ENCODE measurements around the gene RNF14. TPM values are rescaled to one million over a fixed set of nuclear protein-coding genes. Genes with fewer than 3 reads are reported as not detected.

Gene RNF14
- total RNA-seq, 1 experiment from 2014 or later = 20.5 TPM

DNA sequence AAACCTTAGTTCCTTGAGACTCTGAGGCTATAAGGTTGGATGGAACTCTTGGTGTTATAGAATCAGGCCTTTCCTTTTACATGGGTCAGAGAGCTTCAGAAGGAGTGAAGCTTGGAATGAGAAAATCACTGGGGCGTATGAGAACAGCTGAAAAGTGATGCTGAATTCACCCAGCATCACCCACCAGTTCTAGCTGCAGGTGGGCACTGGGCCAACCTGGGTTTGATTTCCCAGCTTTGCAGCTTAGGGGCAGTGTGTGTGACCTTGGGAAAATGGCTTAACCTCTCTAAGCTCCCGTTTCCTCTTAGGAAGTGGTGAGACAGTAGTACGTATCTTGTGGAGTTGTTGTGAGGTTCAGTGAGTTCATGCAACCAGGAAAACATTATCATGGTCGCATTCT, 21.6 kb upstream of the RNF14 start:
- H3K27ac Mint-ChIP-seq = no peak overlapping the region
- ATAC-seq (no peak), DNase-seq (ENCODE audit: low spot score) (no peak)
- no peaks in the 10 kb centered on the region for H3K36me3 Mint-ChIP-seq
- TF ChIP-seq, protein P1, sequence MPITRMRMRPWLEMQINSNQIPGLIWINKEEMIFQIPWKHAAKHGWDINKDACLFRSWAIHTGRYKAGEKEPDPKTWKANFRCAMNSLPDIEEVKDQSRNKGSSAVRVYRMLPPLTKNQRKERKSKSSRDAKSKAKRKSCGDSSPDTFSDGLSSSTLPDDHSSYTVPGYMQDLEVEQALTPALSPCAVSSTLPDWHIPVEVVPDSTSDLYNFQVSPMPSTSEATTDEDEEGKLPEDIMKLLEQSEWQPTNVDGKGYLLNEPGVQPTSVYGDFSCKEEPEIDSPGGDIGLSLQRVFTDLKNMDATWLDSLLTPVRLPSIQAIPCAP (CRISPR knock-in tag; IDR thresholded peaks at IDR 0.05) = no peak
- TF ChIP-seq NFATC4 (CRISPR knock-in tag; IDR thresholded peaks at IDR 0.05) = no peak
- TF ChIP-seq OVOL2 (CRISPR knock-in tag; IDR thresholded peaks at IDR 0.05; ENCODE audit: borderline replicate concordance) = no peak
- no peak for TF ChIP-seq FOXP1 (CRISPR knock-in tag; IDR thresholded peaks at IDR 0.05; ENCODE audit: borderline replicate concordance)
- TF ChIP-seq, protein P2, sequence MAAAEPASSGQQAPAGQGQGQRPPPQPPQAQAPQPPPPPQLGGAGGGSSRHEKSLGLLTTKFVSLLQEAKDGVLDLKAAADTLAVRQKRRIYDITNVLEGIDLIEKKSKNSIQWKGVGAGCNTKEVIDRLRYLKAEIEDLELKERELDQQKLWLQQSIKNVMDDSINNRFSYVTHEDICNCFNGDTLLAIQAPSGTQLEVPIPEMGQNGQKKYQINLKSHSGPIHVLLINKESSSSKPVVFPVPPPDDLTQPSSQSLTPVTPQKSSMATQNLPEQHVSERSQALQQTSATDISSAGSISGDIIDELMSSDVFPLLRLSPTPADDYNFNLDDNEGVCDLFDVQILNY (CRISPR knock-in tag; IDR thresholded peaks at IDR 0.05) = no peak
- TF ChIP-seq EMX1 (CRISPR knock-in tag; IDR thresholded peaks at IDR 0.05) = no peak
- TF ChIP-seq, protein P3, sequence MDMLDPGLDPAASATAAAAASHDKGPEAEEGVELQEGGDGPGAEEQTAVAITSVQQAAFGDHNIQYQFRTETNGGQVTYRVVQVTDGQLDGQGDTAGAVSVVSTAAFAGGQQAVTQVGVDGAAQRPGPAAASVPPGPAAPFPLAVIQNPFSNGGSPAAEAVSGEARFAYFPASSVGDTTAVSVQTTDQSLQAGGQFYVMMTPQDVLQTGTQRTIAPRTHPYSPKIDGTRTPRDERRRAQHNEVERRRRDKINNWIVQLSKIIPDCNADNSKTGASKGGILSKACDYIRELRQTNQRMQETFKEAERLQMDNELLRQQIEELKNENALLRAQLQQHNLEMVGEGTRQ (CRISPR knock-in tag; IDR thresholded peaks at IDR 0.05) = no peak
- TF ChIP-seq, protein P4, sequence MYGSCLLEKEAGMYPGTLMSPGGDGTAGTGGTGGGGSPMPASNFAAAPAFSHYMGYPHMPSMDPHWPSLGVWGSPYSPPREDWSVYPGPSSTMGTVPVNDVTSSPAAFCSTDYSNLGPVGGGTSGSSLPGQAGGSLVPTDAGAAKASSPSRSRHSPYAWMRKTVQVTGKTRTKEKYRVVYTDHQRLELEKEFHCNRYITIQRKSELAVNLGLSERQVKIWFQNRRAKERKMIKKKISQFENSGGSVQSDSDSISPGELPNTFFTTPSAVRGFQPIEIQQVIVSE (CRISPR knock-in tag; IDR thresholded peaks at IDR 0.05; ENCODE audit: borderline replicate concordance) = no peak
- no peak for TF ChIP-seq ZNF416 (CRISPR knock-in tag; IDR thresholded peaks at IDR 0.05)
- TF ChIP-seq, protein P5, sequence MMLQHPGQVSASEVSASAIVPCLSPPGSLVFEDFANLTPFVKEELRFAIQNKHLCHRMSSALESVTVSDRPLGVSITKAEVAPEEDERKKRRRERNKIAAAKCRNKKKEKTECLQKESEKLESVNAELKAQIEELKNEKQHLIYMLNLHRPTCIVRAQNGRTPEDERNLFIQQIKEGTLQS (CRISPR knock-in tag; conservative IDR thresholded peaks at IDR 0.05) = no peak
- no peak for TF ChIP-seq NFYB (CRISPR knock-in tag; conservative IDR thresholded peaks at IDR 0.05; ENCODE audit: low read depth)
- TF ChIP-seq, protein P6, sequence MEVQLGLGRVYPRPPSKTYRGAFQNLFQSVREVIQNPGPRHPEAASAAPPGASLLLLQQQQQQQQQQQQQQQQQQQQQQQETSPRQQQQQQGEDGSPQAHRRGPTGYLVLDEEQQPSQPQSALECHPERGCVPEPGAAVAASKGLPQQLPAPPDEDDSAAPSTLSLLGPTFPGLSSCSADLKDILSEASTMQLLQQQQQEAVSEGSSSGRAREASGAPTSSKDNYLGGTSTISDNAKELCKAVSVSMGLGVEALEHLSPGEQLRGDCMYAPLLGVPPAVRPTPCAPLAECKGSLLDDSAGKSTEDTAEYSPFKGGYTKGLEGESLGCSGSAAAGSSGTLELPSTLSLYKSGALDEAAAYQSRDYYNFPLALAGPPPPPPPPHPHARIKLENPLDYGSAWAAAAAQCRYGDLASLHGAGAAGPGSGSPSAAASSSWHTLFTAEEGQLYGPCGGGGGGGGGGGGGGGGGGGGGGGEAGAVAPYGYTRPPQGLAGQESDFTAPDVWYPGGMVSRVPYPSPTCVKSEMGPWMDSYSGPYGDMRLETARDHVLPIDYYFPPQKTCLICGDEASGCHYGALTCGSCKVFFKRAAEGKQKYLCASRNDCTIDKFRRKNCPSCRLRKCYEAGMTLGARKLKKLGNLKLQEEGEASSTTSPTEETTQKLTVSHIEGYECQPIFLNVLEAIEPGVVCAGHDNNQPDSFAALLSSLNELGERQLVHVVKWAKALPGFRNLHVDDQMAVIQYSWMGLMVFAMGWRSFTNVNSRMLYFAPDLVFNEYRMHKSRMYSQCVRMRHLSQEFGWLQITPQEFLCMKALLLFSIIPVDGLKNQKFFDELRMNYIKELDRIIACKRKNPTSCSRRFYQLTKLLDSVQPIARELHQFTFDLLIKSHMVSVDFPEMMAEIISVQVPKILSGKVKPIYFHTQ (CRISPR knock-in tag; IDR thresholded peaks at IDR 0.05) = no peak
- no peak for TF ChIP-seq CBFB (CRISPR knock-in tag; IDR thresholded peaks at IDR 0.05; ENCODE audit: low read depth)
- TF ChIP-seq, protein P7, sequence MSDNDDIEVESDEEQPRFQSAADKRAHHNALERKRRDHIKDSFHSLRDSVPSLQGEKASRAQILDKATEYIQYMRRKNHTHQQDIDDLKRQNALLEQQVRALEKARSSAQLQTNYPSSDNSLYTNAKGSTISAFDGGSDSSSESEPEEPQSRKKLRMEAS (CRISPR knock-in tag; IDR thresholded peaks at IDR 0.05) = no peak
- TF ChIP-seq, protein P8, sequence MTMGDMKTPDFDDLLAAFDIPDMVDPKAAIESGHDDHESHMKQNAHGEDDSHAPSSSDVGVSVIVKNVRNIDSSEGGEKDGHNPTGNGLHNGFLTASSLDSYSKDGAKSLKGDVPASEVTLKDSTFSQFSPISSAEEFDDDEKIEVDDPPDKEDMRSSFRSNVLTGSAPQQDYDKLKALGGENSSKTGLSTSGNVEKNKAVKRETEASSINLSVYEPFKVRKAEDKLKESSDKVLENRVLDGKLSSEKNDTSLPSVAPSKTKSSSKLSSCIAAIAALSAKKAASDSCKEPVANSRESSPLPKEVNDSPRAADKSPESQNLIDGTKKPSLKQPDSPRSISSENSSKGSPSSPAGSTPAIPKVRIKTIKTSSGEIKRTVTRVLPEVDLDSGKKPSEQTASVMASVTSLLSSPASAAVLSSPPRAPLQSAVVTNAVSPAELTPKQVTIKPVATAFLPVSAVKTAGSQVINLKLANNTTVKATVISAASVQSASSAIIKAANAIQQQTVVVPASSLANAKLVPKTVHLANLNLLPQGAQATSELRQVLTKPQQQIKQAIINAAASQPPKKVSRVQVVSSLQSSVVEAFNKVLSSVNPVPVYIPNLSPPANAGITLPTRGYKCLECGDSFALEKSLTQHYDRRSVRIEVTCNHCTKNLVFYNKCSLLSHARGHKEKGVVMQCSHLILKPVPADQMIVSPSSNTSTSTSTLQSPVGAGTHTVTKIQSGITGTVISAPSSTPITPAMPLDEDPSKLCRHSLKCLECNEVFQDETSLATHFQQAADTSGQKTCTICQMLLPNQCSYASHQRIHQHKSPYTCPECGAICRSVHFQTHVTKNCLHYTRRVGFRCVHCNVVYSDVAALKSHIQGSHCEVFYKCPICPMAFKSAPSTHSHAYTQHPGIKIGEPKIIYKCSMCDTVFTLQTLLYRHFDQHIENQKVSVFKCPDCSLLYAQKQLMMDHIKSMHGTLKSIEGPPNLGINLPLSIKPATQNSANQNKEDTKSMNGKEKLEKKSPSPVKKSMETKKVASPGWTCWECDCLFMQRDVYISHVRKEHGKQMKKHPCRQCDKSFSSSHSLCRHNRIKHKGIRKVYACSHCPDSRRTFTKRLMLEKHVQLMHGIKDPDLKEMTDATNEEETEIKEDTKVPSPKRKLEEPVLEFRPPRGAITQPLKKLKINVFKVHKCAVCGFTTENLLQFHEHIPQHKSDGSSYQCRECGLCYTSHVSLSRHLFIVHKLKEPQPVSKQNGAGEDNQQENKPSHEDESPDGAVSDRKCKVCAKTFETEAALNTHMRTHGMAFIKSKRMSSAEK (CRISPR knock-in tag; IDR thresholded peaks at IDR 0.05; ENCODE audit: borderline replicate concordance) = no peak
- TF ChIP-seq ZNF232 (CRISPR knock-in tag; IDR thresholded peaks at IDR 0.05) = no peak
- TF ChIP-seq, protein P9, sequence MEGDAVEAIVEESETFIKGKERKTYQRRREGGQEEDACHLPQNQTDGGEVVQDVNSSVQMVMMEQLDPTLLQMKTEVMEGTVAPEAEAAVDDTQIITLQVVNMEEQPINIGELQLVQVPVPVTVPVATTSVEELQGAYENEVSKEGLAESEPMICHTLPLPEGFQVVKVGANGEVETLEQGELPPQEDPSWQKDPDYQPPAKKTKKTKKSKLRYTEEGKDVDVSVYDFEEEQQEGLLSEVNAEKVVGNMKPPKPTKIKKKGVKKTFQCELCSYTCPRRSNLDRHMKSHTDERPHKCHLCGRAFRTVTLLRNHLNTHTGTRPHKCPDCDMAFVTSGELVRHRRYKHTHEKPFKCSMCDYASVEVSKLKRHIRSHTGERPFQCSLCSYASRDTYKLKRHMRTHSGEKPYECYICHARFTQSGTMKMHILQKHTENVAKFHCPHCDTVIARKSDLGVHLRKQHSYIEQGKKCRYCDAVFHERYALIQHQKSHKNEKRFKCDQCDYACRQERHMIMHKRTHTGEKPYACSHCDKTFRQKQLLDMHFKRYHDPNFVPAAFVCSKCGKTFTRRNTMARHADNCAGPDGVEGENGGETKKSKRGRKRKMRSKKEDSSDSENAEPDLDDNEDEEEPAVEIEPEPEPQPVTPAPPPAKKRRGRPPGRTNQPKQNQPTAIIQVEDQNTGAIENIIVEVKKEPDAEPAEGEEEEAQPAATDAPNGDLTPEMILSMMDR (IDR thresholded peaks at IDR 0.05) = no peak
- CTCF ChIA-PET = interaction anchor here (0.8 to 2.9 kb wide), 7 partner anchors 11 to 136 kb away, joined by 3 to 22 read pairs (median 5); partner anchors contain the start of genes DELE1, PCDH1, PCDH12 and RNF14
- no peaks in the 10 kb centered on the region for H3K9me3 Mint-ChIP-seq
- no peaks in the 10 kb centered on the region; the same call in 1 of the 2 replicates for H3K27me3 Mint-ChIP-seq (ENCODE audit: low read depth)
- peaks cover 25% of the 10 kb centered on the region for H3K4me1 Mint-ChIP-seq
- POLR2A ChIA-PET = interaction anchor here (0.5 to 0.6 kb wide), 2 partner anchors 69 to 146 kb away, joined by 3 to 7 read pairs; partner anchors contain the start of gene PCDH1
- no peak overlapping the region for H3K4me3 Mint-ChIP-seq
